Measurements from ENCODE around the gene CSK.
"Not testable (repeated sequence)": the region's sequence is repeated elsewhere in the genome, so short reads cannot be mapped to it uniquely, and the experiment has no call there.

CSK gene

DNA sequence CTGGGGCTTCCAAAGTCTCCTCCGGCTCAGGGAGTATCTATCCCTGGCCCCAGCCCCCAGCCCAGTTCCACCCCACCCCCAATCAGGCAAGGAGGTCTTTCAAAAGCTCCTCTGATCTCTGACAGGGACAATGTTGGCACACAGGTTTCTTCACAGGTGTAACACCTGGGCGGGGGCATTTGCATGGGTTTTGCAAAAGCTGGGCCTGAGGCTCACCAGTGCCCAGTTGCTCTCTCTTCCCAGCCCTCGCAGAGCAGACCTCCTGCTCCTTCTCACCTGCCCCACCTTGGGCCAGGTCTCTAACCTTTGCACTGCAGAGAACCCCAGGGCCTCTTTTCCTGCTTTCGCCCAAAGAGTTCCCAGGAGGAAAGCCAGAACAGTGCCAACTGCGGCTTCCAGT is 8.6 kb upstream of the CSK start:
- no peak for DNase-seq

DNA sequence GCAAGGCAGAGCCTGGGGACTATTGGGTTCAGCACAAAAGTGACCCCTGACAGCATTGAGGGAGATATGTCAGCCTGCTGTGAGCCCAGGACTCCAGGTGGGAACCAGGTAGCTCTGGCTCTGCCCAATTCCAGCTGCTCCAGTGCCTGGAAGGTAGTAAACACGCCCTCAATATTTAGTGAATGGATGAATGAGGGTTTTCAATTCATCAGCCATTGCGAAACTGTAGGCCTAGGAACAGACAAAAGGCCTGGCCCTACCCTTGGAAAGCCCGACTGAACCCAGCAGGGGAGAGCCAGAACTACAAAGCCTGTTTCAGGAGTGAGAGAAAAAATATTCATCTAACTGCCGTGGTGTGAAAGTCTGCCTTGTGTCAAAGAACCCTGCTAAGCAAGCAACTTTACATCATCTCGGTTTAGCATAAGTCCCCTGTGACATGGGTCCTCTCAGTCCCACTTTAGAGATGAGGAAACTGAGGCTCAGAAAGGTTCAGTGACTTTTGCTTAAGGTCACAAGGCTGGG is 8.1 kb upstream of the CSK start:
- DNase-seq: no peak

DNA sequence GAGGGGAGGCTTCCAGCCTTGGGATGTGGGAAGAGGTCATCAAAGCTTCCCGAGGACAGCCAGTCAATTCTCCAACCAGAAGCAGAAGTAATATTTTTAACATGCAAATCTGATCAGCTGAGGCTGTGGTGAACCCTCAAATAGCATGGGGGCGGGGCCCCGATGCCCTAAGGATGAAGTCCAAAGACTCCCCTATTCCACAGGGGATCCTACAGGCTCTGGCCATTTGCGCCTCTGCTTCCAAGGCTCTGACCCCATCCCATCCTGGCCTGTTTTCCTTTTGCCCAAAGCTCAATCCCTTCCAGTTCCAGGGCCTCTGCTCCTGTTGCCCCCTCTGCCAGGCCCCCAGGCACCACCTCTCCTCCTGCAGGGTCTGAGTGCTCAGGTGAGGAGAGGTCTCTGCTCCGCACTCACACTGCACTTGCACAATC is 6.7 kb upstream of the CSK start:
- no peak for DNase-seq

DNA sequence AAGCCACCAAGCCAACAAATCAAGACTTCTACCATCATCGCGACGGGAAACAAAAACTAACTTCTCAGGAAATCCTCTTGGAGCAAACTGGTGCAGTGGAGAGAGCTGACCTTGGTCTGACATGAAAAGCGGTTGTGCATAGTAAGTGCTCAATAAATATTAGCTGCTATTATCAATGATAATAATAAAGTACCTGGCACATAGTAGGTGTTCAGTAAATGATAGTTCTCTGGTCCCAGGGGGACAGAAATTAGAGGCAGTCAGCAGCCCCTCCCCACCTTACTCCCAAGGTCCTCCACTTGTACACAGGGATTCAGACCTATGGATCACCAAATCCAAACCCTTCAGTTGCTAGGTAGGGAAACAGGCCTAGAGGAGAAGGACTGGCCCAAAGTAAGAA is 6.0 kb upstream of the CSK start:
- no peak for DNase-seq

DNA sequence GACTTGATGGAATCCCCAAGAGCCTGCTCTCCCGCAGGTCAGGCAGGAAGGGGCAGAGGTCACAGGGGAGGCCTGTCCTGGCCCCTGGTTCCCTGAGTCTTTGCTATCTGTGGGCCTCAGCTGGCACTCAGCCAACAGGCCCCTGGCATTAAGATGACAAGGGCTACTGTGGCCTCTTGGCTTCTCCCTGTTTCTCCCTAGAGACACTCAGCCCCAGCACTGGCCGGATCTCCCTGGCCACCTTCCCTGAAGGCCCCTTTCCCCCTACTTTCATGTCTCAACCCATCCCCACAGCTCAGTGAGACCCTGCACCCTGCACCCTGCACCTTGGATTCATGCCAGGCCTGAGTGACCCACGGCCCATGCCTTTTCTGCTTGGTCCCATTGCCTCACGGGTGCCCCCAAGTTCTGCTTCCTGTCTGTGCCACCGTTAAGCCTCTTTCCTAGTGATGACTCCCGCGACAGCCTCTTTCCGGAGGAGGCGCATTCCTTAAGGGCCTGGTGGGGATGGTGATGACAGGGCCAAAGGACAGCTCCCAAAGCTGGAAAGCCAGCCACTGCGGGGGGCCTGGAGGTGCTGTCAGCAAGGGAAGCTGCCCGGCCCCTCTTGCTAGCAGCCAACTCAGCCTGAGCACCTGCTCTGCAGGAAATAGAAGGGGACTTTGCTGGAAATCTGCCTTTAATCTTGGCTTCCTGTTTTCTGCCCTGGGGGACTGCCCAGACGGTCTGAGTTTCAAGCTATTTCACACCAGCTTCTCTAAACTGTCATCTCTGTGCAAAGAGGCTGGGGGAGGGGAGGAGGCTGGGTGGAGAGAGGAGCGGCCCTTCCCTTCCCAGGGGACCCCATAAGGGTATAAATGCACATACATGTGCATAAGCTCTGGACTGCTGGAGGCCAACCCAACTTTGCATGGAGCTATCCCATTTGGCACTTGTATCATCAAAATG is 4.8 kb upstream of the CSK start:
- peak; percentile 43 to 62 (median 60) for DNase-seq

DNA sequence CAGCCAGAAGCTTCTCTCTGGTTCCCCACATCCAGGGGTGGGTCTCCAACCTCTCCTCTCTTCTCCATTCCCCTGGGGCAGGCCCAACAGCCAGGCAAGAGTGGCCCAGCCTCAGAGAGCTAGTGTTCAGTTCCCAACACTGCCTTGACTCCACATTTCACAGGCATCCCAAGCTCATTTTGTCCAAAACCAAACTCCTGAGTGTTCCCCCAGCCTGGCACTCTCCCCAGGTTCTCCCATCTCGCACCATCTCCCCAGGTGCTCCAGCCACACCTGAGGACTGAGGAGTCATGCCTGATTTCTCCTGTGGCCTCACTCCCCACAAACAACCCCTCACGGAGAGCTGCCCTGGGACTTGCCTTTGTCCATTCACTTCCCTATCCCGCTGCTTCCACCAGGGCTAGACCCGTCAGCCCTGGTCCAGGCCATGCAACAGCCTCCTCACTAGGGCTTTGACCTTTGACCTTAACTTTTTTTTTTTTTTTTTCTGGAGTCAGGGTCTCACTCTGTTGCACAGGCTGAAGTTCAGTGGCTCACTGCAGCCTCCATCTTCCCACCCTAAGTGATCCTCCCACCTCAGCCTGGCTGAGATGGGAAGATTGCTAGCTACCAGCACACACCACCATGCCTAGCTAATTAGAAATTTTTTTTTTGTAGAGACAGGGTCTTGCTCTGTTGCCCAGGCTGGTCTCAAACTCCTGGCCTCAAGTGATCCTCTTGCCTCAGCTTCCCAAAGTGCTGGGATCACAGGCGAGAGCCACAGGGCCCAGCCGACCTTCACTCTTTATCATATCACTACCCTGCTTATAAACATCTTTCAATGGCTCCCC is 3.9 kb upstream of the CSK start:
- DNase-seq: no peak

DNA sequence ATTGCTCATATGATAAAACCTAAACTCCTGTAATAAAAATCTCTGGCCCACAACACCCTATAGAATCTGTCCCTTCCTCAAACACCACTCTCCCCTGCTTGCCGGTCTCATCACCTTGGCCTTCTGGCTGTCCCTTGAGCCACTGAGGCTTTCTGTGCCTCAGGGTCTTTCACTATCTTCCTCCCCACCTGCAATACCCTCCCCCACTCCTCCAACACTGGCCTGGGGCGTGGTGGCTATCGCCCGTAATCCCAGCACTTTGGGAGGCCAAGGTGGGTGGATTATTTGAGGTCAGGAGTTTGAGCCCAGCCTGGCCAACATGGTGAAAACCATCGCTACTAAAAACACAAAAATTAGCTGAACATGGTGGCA is 3.3 kb upstream of the CSK start:
- no peak for DNase-seq

DNA sequence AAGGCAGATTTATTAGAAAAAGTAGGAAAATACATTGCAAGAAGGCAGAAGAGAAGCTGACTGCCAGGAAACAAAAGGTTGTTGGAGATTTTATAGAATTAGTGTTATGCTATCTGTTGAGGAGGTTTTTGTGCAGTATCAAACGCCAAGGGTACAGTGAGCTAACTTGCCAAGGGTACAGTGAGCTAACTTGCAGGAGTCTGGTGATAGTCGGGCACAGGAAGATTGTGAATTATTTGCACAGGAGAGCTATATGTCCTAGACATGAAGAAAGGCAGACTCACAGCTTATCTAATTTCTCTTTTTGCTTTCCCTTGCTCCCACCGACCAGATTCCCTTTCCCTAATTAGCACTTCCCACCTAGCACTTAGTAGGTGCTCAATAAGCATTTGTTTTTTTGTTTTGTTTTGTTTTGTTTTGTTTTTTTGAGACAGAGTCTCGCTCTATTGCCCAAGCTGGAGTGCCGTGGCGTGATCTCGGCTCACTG is 2.7 kb upstream of the CSK start:
- DNase-seq: peak in 1 of 6 experiments; percentile 10

DNA sequence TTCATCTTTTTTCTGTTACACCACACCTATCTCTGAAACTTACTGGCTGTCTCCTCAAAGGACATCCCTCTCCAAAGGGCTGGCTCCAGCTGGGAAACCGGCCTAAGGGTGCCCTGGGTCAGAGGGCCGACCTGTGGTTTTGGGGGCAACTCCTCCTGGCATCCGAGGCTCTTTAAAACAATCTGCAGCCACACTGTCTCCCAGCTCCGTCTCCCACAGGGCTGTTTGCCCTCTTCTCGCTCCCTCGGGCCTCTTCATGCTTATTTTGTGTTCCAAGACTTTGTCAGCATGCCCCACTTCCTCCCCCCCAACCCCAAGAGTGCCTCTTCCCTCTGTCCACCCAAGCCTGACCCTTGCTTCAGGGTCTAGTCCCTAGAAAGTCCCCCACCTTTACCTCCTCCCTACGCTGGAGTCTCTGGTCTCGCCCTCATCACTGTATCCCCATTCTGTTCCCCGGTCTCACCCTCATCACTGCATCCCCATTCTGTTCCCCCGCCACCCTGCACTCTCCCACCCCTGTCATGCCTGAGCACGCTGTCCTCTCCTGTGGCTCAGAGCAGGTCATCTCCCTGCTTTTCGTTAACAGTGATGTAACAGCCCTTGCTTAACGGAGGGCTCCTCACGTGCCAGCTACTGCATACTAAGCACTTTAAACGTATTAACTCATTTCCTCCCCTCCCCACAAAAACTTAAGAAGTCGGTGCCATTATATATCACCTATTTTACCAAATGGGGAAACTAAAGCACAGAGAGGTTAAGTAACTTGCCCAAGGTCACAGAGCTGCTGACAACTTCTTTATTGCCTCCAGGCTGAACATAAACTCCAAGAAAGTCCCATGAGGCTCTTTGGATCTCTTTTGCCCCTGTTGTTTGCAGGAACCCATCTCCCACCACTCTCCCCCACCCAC is 1.1 kb upstream of the CSK start:
- DNase-seq: peak; percentile 19 to 55 (median 30)

DNA sequence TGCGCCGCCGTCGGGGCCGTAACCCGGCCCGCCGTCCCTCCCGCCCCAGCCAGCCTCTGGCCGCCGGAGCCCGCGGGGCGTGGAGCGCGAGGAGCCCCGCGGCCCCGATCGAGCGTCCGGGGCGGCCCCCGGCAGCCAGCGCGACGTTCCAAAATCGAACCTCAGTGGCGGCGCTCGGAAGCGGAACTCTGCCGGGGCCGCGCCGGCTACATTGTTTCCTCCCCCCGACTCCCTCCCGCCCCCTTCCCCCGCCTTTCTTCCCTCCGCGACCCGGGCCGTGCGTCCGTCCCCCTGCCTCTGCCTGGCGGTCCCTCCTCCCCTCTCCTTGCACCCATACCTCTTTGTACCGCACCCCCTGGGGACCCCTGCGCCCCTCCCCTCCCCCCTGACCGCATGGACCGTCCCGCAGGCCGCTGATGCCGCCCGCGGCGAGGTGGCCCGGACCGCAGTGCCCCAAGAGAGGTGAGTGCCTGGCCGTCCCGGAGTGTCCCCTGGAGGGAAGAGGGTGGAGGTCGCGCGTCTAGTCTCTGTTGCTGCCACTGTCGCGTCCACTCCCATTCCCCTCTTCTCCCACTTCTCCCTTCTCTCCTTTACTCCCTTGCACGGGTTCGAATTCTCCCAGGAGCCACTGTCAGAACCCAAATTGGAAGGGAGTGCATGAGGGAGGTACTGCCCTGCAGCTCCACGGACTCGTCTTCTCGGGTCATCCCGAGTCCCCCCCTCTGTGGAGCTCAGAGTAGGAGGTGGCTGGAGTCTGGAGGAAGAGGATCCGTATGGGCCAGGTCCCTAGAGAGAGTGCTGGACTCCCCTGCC is 585 bp downstream of the CSK start:
- DNase-seq: peak; percentile 43 to 75 (median 60)

DNA sequence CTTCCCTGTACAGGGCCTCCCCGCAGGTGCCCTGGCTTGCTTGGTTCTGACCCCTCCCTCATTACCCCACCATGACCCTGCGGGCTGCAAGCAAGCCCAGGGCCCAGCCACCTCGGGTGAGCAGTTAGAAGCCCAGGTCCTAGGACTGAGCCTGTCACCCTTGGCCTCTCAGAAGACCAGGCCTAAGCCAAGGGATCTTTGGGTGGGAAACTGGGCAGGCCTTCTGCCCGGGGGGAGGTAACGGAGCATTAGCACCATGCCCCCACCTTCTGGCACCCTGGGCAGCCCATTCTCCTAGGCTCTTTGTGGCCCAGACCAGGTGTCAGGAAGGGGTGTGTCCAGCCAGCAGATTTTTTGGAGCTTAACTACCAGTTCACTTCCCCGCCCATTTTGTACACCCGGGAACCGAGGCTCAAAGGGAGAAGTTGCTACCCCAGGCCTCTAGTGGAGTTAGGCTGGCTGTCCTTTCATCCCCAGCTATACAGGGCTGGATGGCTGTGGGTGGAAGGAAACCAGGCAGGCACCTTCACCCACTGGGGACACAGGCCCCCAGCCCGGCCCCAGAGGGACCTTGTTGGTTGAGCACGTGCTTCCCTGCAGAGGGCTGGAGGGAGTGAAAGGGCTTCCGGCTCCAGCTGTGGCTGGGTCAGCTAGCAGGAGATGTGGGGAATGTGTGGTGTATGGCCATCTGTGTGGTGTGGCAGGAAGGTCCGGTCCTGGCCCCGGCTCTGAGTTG is 1.4 kb downstream of the CSK start:
- DNase-seq: peak in 4 of 6 experiments; percentile 15 to 27 (median 24)

DNA sequence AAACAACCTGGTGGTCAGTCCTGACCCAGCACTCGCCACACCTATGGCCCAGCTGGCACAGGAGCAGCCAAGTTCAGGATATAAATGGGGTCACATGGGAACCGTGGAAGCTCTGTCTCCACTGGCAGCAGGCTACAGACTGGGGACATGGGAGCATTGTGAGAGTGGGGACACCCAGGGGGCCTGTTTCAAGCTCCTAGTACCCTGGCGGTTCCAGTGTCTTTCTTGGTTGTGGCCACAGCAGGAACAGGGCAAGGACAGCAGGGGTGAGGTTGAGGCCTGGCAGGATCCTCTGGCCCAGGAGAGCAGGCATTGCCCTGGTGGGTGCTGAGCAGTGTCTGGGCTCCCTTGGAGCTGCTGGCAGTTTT is 1.9 kb downstream of the CSK start:
- DNase-seq: no peak

DNA sequence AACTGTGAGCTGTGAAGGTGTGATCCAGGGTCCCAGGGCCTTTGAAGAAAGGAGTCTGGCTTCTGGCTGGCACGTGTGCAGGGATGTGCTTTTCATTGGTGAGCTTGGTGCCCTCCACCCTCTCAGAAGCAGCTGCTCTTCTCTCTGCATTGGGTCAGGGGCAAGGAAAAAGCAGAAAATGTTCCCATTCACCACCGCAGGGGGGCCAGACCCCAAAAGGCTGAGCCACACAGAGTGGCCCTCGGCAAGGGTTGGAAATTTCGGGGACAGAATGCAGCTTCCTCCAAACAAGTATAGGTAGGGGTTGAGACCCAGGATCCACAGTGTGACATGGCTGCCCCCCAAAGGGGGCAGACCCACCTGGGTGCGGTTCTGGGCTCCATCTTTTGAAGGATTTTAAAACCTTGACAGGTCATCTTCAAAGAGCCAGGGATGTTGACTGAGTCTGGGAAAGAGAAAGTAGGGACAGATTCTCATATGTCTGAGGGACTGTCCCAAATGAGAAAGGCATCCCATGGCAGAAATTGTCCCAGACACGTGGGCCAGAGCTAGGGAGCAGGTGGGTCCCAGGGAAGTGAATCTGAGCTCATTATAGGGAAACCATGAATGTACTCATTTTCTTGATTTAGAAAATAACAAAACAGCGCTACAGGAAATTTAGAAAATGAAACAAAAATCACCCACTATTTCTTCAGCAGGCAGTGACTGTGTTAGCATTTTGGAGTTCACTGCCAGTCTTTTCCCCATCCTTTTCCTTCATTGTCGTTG is 2.7 kb downstream of the CSK start:
- peak in 2 of 6 experiments; percentile 13 to 47 for DNase-seq

DNA sequence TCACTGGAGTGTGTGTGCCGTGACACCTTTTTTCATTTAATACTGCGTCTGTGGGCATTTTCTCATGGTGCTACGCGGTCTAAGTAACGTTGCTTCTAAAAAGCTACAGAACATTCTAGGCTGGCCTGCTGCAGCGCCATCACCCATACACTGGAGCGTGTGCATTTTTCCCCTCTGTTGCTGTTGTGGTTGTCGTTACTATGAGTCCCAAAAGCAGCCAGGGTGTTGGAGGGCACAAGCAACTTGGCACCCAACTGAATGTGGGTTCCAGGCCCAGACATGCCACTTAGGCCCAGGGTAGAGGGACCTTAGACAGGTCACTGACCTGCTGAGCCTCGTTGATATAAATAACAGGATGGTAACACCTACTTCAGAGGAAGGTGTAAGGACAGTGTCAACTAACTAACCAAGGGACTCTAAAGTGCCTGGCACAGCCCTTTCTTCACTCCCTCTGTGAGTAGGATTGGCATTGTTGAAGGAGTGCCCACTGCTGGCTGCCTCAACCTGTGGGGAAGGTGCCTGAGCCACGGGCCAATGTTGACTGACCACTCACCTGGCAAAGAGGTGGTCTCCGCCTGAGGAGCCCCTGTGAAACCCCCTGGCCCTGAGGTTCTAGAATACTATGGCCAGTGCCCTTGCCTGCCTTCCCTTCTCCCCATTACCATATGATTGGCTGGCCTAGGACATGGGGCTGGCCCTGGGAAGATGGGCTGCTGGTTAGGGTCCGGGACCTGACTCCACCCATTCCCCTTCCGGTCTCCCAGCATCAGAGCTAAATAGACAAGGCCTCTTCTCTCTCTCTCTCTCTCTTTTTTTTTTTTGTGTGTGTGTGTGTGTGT is 3.5 kb downstream of the CSK start:
- DNase-seq: peak in 3 of 6 experiments; percentile 19 to 47 (median 33)

DNA sequence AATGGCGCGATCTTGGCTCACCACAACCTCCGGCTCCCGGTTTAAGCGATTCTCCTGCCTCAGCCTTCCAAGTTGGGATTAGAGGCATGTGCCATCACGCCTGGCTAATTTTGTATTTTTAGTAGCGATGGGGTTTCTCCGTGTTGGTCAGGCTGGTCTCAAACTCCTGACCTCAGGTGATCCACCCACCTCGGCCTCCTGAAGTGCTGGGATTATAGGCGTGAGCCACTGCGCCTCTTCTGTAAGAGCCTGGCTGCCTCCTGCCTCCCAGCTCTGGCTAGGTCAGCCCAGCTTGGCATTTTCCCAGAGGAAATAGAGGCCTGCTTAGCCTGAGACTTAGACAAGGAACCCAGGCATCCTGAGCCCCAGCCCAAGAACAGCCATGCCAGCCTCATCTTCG is 4.2 kb downstream of the CSK start:
- DNase-seq: not testable (repeated sequence)

DNA sequence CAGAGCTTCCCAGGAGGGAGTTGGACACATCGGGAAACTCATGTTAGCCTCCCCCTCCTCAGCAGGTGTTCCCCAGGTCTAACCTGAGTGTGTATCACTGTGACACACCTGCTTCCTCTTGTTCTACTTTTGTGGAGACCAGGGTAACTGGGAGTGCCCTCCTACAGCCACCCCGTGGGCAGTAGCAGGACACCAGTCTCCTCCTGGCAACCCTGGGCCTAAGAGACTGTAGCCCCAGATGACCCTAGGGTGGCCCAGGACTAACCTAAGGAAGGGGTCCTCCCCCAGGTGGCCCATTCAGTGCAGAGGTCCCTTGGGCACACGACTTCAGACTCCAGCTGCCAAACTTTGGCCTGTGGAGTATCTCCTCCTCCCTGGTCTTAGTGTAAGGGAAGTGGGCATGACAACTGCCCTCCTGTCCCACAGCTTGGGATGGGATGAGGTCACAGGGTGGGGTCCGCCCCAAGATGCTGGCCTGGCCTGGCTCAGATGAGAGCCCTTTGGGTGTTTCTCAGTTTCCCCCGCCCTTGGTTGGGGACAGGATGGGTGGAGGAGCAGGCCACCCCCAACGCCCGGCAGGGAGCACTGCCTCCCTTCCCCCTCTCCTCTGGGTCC is 4.8 kb downstream of the CSK start:
- no peak for DNase-seq

DNA sequence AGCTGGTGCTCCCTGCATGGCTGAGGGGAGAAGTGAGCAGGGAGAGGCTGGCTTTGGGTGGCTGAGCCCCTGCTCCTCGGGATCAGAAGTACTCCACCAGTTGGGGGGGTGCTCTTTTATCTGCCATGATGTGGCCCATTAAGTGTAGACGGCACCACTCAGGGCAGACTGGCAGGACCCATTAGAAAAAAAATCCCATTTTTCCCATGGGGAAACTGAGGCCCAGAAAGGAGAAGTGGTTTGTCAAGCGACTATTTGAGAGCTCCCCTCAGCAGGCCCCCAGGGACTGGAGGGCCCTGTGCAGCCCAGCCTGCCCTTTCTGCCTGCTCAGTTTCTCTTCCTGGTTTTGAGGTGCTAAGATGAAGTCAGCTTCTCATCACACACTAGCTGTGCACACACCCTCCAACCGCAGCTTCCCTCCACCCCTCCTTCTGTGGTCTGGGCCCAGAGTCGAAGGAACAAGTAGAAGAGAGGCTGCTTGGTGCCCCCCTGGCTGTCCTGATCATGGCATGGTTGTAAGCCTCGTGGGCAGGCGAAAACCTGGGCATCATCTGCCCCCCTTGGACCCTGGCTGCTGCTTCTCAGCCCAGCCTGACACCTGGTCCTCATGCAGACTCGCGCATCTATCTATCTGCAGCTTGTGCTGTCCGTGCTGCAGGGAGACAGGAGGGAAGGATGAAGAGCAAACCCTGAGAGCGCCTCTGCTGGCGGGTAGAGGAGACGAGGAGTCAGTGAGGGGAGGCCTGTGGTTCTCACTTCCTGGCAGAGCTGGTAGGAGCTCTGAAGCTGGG is 5.6 kb downstream of the CSK start:
- peak; percentile 83 to 98 (median 95) for DNase-seq
